HG03521 (cell line): ENCODE measurements around the gene CFAP53.

Source experiments
- ATAC-seq: cut with Tn5 transposase; IDR thresholded peaks from one replicate; pipeline ENCODE4 v1.9.1; 2021; ENCODE audit warnings: mild to moderate bottlenecking, moderate library complexity; ENCODE audit not compliant: unreplicated experiment

CFAP53 gene

DNA sequence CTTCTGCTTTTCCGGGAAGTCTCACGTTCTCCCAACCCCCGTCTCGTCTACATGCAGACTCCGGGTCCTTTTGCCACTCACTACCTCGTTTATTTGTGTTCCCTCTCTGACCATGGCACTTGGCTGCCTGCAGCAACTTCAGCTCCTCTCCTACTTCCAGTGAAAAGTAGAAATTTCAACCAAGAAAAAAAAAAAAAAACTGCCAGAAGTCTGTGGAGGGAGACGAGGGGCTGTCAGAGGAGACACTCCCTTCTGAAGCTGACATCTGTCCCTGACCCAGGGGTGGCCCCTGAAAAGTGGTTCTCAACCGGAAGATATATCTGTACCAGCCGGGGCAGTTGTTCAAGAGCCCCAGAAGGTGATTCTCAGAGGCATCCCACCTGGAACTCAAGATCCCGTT, 70.6 kb downstream of the CFAP53 start:
- no peak for ATAC-seq

- ATAC-seq = peak; percentile 75
Measured at GRCh38 chr18:50194631-50195532, 71.4 kb downstream of the CFAP53 start, which contains the start of gene MYO5B. Gene MYO5B (minus strand): TSS chr18:50195147. CDS start chr18:50194793, 354 bp downstream.

- ATAC-seq = no peak
Measured at GRCh38 chr18:50193796-50194630, 72.3 kb downstream of the CFAP53 start.

- no peak for ATAC-seq
Measured at GRCh38 chr18:50192995-50193795, 73.1 kb downstream of the CFAP53 start.

DNA sequence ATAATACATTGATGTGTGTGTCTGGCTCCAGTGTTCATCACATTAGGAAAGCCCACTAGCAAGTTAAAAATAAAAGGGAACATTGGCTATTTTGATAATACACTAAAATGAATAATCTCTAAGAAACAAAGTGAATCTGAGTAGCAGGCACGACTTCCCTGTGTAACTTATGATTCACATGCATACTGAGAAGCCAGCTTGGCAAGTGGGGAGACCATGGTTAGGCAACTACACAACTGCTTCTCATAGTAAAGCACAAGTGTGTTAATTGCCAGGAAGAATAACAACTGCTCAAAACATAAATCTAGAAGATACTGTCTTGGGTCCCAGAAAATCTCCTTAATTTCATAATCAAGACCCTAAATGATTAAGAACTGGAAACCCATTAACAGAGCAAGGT, 75.4 kb downstream of the CFAP53 start:
- no peak for ATAC-seq

DNA sequence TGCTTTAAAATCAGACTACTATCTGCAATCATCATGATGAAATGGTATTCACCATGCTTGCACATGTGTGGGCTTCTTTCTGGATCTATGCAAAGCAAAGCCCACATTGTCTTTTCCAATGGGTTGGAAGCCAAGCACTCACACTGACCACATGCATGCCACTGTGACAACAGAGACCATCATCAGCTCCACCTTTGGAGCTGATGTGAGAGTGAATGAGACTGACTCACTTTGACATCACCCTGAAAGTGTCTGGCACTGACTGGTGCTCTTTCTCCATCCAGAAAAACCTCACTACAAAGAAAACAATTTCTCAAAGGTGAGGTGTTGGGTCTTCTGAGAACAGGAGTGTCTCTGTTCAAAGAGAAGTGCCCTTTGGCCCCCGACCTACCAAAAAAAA, 76.1 kb downstream of the CFAP53 start:
- no peak for ATAC-seq

DNA sequence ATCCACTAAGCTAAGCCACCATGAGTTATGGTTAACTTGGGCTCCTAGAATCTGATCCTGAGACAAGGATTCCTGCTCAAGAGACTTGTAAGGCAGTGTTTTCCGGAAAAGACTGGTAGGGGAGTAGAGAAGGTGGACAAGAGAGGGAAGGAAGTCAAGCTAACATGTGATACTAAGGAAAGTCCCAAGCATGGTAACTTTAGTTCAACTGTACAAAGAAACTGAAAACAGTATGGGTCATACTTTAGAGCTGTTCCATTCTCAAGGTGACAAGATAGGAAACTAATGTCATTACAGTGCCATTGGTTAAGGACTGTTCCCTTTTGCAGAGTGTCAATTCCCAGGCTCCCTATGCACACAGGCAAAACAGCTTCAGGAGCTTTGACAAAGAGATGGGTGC, 77.1 kb downstream of the CFAP53 start:
- no peak for ATAC-seq

- ATAC-seq = no peak
Measured at GRCh38 chr18:50188652-50189051, 77.6 kb downstream of the CFAP53 start.

DNA sequence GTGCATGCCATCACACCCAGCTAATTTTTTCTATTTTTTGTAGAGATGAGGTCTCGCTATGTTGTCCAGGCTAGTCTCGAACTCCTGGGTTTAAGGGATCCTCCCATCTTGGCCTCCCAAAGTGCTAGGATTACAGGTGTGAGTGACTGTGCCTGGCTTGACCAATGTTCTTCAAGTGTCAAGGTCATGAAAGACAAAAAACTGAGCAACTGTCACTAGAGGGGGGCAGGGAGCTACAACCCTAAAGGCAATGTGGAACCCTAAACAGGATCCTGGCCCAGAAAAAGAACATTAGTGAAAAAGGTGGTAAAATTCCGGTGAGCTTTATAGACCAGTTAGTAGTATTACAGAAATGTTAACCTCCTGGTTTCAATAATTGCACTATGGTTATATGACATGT, 78.6 kb downstream of the CFAP53 start:
- no peak for ATAC-seq

- ATAC-seq = no peak
Measured at GRCh38 chr18:50186385-50186784, 79.9 kb downstream of the CFAP53 start.

DNA sequence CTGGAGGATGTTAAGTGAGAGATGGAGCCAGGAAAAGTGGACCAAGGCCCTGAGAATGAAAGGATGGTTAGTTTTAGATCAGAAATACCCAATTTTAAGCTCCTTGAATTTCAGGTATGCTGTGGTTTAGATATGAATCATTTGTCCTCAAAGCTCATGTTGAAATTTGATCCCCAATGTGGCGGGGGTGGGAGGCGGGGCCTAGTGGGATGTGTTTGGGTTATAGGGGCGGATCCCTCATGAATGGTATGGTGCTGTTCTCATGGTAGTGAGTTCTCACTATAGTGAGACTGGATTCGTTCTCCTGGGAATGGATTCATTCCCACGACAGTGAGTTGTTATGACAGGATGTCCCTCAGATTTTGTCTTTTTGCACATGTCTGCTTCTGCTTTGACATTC, 82.7 kb downstream of the CFAP53 start:
- no peak for ATAC-seq

DNA sequence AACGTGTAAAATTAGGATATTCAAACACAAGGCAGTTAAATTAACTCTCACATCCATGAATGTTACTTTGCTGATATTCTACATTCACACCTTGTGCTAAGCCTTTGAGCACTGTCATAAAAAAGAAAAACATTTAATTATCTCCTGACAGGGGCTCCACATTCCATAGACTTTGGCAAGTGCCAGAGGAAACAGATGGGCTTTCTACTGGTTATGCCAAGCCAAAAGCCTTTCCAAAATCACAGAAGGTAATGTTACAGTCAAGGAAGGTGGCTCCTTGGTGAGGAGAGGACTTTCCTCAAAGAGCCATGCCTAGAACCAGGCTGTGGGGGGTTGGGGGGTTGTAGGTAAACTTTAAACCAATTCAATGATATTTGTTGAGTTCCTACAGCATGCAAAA, 83.8 kb downstream of the CFAP53 start:
- no peak for ATAC-seq

DNA sequence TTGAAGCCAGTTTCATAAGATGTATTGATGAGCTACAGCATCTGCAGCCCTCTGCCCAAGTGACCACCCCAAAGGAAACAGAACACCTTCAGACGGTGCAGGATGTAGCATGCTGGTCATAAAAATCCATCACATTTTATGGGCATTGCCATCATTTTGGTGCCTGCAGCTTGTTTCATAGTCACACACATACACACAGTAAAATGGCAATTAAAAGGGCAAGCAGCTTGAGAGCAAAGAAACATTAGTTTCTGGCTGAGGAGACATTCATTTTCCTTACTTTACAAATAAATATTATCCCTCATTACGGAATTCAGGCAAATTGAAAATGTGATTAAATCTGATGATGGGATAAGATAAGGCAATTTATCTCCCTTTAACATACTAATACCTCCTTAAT, 84.7 kb downstream of the CFAP53 start:
- ATAC-seq = no peak

DNA sequence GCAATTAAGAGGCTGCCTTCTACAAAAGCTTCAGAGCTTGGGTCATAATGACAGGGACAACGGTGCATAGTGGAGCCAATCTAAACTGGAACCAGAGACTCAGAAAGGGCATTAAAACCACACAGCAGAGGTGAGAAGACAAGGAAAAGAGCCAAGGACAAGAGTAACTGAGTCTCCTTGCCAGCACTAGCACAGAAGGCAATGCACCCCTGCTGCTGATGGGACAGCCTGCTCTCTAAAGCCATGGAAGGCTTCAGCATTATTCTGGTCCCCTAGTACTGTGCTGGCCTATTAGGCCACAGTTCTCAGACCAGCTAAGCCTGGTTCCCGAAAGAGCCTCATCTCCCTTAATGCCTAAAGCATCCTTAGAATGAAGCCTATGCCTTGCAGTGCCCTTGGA, 86.8 kb downstream of the CFAP53 start:
- ATAC-seq = no peak

GRCh38 chr18:50177294-50177992, 88.9 kb downstream of the CFAP53 start:
- no peak for ATAC-seq
